CD4-positive, CD25-positive, alpha-beta regulatory T cell (primary cell): ENCODE results near the gene OR51I1. TPM values are rescaled to one million over a fixed set of nuclear protein-coding genes. Genes with fewer than 3 reads are reported as not detected.

ENCODE experiments used
- ATAC-seq, 2 donors: fragments of 150-1000 bp; cut with Tn5 transposase; one replicate each; pipeline ENCODE4 v1.10.0; 2021; ENCODE audit warnings: low read depth in 2 of 2, moderate number of reproducible peaks in 2 of 2, moderate library complexity in 1 of 2
- DNase-seq, 3 donors: peaks; one replicate each; pipeline versions ENCODE4 v3.0.0 to v3.0.0-alpha.2; 2012 to 2022; ENCODE audit warnings: mixed read lengths in 1 of 3
- H3K27ac ChIP-seq: one replicate; pipeline ENCODE4 v1.7.0; 2013; ENCODE audit warnings: mild to moderate bottlenecking, low read length; ENCODE audit not compliant: insufficient read depth, poor library complexity, severe bottlenecking
- H3K27me3 ChIP-seq: one replicate; pipeline ENCODE4 v1.7.0; 2013; ENCODE audit warnings: low read length; ENCODE audit not compliant: control insufficient read depth, insufficient read depth
- H3K36me3 ChIP-seq: one replicate; pipeline ENCODE4 v1.7.0; 2013; ENCODE audit warnings: mild to moderate bottlenecking, low read length, moderate library complexity; ENCODE audit not compliant: control insufficient read depth, insufficient read depth
- H3K4me1 ChIP-seq: 2 replicates; pipeline ENCODE4 v1.7.0; 2013; ENCODE audit warnings: mild to moderate bottlenecking, low read length; ENCODE audit not compliant: insufficient read depth, control insufficient read depth, poor library complexity, severe bottlenecking
- H3K4me3 ChIP-seq: one replicate; pipeline ENCODE4 v1.7.0; 2013; ENCODE audit warnings: low read depth, mild to moderate bottlenecking, low read length, moderate library complexity
- H3K9me3 ChIP-seq, 2 experiments: 1 replicate in 1 of 2; 2 replicates in 1 of 2; pipeline ENCODE4 v1.7.0; 2013; ENCODE audit warnings: low read length in 2 of 2, mild to moderate bottlenecking in 1 of 2, moderate library complexity in 1 of 2; ENCODE audit not compliant: control insufficient read depth in 2 of 2
- H3K27ac Mint-ChIP-seq, 3 donors: one replicate each; pipeline ENCODE4 v1.8.0; 2020 to 2022; ENCODE audit warnings: mild to moderate bottlenecking in 3 of 3, mixed read lengths in 3 of 3, moderate library complexity in 2 of 3
- H3K27me3 Mint-ChIP-seq: one replicate; pipeline ENCODE4 v1.8.0; 2022; ENCODE audit warnings: mild to moderate bottlenecking, mixed read lengths
- H3K36me3 Mint-ChIP-seq: one replicate; pipeline ENCODE4 v1.8.0; 2020; ENCODE audit warnings: mixed read lengths
- H3K4me1 Mint-ChIP-seq, 4 donors: one replicate each; pipeline ENCODE4 v1.8.0; 2020 to 2022; ENCODE audit warnings: mixed read lengths in 4 of 4, mild to moderate bottlenecking in 1 of 4
- H3K4me3 Mint-ChIP-seq, 4 donors: one replicate each; pipeline ENCODE4 v1.8.0; 2020 to 2022; ENCODE audit warnings: mild to moderate bottlenecking in 4 of 4, mixed read lengths in 4 of 4, moderate library complexity in 3 of 4
- H3K9me3 Mint-ChIP-seq, 7 donors: one replicate each; pipeline ENCODE4 v1.8.0; 2020 to 2022; ENCODE audit warnings: mixed read lengths in 7 of 7, mild to moderate bottlenecking in 3 of 7, moderate library complexity in 2 of 7
- polyA plus RNA-seq, 4 donors: library from polyadenylated mRNA; unstranded; fragments of 300-500 nt; fragmentation: Illumina TruSeq; gene quantifications; one replicate each; pipeline ENCODE4 v1.2.3, GENCODE V29; 2021
- total RNA-seq: library from RNA; stranded (reverse); gene quantifications from one replicate; pipeline ENCODE4 v1.2.3, GENCODE V29; 2022

Gene OR51I1, protein sequence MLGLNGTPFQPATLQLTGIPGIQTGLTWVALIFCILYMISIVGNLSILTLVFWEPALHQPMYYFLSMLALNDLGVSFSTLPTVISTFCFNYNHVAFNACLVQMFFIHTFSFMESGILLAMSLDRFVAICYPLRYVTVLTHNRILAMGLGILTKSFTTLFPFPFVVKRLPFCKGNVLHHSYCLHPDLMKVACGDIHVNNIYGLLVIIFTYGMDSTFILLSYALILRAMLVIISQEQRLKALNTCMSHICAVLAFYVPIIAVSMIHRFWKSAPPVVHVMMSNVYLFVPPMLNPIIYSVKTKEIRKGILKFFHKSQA
- total RNA-seq (not detected), polyA plus RNA-seq (not detected)

DNA sequence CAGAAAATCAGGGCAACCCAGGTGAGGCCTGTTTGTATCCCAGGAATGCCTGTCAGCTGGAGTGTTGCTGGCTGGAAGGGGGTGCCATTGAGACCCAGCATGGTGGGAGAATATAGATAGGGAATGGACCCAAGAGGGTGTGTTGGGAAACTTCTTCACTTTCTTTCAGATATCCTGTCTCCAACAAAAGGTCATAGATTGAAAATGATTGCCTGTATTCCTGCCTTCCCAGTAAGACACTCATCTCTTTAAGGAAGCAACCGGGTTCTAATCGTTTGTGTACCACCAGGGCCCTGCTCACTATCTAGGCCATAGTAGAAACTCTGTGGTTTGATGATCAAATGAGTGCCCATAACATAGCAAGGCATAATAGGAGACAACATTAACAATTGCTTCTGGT, at the start of gene OR51I1:
TSS of gene OR51I1 (minus strand) at position 101 of the 400 bp plus-strand sequence. CDS start at position 101, 0 bp downstream.
- H3K9me3 ChIP-seq: no peaks in the 10 kb centered on the region
- no peaks in the 10 kb centered on the region for H3K36me3 Mint-ChIP-seq
- DNase-seq (no peak), ATAC-seq (no peak)
- no peaks in the 10 kb centered on the region for H3K27me3 Mint-ChIP-seq
- no peak within 1 kb of the TSS for H3K4me3 Mint-ChIP-seq
- H3K4me1 ChIP-seq: no peaks in the 10 kb centered on the region
- H3K4me3 ChIP-seq: no peak within 1 kb of the TSS
- no peak within 1 kb of the TSS for H3K27ac Mint-ChIP-seq
- H3K27ac ChIP-seq: no peak within 1 kb of the TSS
- H3K36me3 ChIP-seq: no peaks in the 10 kb centered on the region
- no peaks in the 10 kb centered on the region for H3K27me3 ChIP-seq
- no peaks in the 10 kb centered on the region for H3K4me1 Mint-ChIP-seq
- peaks cover 0 to 4% (median 0%) of the 10 kb centered on the region in 7 donors for H3K9me3 Mint-ChIP-seq

GRCh38 chr11:5489576-5490357, 48.5 kb upstream of the OR51I1 start:
- no peak overlapping the region for H3K27ac Mint-ChIP-seq
- Histone ChIP-seq H3K4me3 (no peak overlapping the region), H3K27me3 (peaks cover 4% of the 10 kb centered on the region), H3K9me3 (no peaks in the 10 kb centered on the region), H3K27ac (no peak overlapping the region), H3K4me1 (no peaks in the 10 kb centered on the region), H3K36me3 (no peaks in the 10 kb centered on the region)
- DNase-seq (no peak), ATAC-seq (no peak)
- H3K4me1 Mint-ChIP-seq: no peaks in the 10 kb centered on the region
- no peak overlapping the region for H3K4me3 Mint-ChIP-seq
- no peaks in the 10 kb centered on the region for H3K36me3 Mint-ChIP-seq
- no peaks in the 10 kb centered on the region for H3K9me3 Mint-ChIP-seq
- H3K27me3 Mint-ChIP-seq: peaks cover 4% of the 10 kb centered on the region

GRCh38 chr11:5488798-5489399, 47.6 kb upstream of the OR51I1 start:
- DNase-seq (no peak), ATAC-seq (no peak)
- no peaks in the 10 kb centered on the region for H3K36me3 ChIP-seq
- H3K36me3 Mint-ChIP-seq: no peaks in the 10 kb centered on the region
- H3K4me1 ChIP-seq: no peaks in the 10 kb centered on the region
- no peak overlapping the region for H3K4me3 ChIP-seq
- H3K4me3 Mint-ChIP-seq: no peak overlapping the region
- H3K27ac Mint-ChIP-seq: no peak overlapping the region
- H3K27me3 Mint-ChIP-seq: peaks cover 4% of the 10 kb centered on the region
- H3K27ac ChIP-seq: no peak overlapping the region
- peaks cover 0 to under 1% (median 0%) of the 10 kb centered on the region in 7 donors for H3K9me3 Mint-ChIP-seq
- H3K27me3 ChIP-seq: peaks cover 6% of the 10 kb centered on the region
- H3K9me3 ChIP-seq: no peaks in the 10 kb centered on the region
- no peaks in the 10 kb centered on the region for H3K4me1 Mint-ChIP-seq

GRCh38 chr11:5488385-5488784, 47.1 kb upstream of the OR51I1 start, which contains the start of gene OR52D1:
OR52D1 (plus strand) TSS chr11:5488685; CDS start chr11:5488707, 22 bp downstream.
- ATAC-seq (no peak), DNase-seq (no peak)
- no peaks in the 10 kb centered on the region for H3K36me3 Mint-ChIP-seq

GRCh38 chr11:5486421-5486820, 45.1 kb upstream of the OR51I1 start:
- ATAC-seq: no peak
- DNase-seq: no peak
- no peak overlapping the region for H3K27ac Mint-ChIP-seq
- Histone ChIP-seq H3K9me3 (no peaks in the 10 kb centered on the region), H3K27ac (no peak overlapping the region), H3K36me3 (no peaks in the 10 kb centered on the region), H3K4me1 (no peaks in the 10 kb centered on the region), H3K4me3 (no peak overlapping the region), H3K27me3 (peaks cover 6% of the 10 kb centered on the region)
- H3K36me3 Mint-ChIP-seq: no peaks in the 10 kb centered on the region
- H3K4me3 Mint-ChIP-seq: no peak overlapping the region
- peaks cover 0 to 2% (median 0%) of the 10 kb centered on the region in 7 donors for H3K9me3 Mint-ChIP-seq
- H3K4me1 Mint-ChIP-seq: no peaks in the 10 kb centered on the region
- peaks cover 2% of the 10 kb centered on the region for H3K27me3 Mint-ChIP-seq

More at GRCh38 chr11:5488385-5488784, 47.1 kb upstream of the OR51I1 start, which contains the start of gene OR52D1:
- Mint-ChIP-seq H3K4me3 (no peak within 1 kb of the TSS), H3K27me3 (peaks cover 4% of the 10 kb centered on the region), H3K9me3 (peaks cover 0 to 2% (median 0%) of the 10 kb centered on the region in 7 donors), H3K4me1 (no peaks in the 10 kb centered on the region), H3K27ac (no peak within 1 kb of the TSS)
- Histone ChIP-seq H3K4me3 (no peak within 1 kb of the TSS), H3K9me3 (no peaks in the 10 kb centered on the region), H3K27ac (no peak within 1 kb of the TSS), H3K4me1 (no peaks in the 10 kb centered on the region), H3K36me3 (no peaks in the 10 kb centered on the region), H3K27me3 (peaks cover 6% of the 10 kb centered on the region)

GRCh38 chr11:5486003-5486402, 44.7 kb upstream of the OR51I1 start:
- Histone ChIP-seq H3K4me3 (no peak overlapping the region), H3K36me3 (no peaks in the 10 kb centered on the region), H3K9me3 (no peaks in the 10 kb centered on the region), H3K27ac (no peak overlapping the region), H3K27me3 (peaks cover 6% of the 10 kb centered on the region), H3K4me1 (no peaks in the 10 kb centered on the region)
- no peak overlapping the region for H3K4me3 Mint-ChIP-seq
- H3K9me3 Mint-ChIP-seq: peaks cover 0 to 2% (median 0%) of the 10 kb centered on the region in 7 donors
- ATAC-seq (no peak), DNase-seq (no peak)
- no peak overlapping the region for H3K27ac Mint-ChIP-seq
- H3K27me3 Mint-ChIP-seq: no peaks in the 10 kb centered on the region
- no peaks in the 10 kb centered on the region for H3K4me1 Mint-ChIP-seq
- H3K36me3 Mint-ChIP-seq: no peaks in the 10 kb centered on the region

- Histone ChIP-seq H3K4me1 (no peaks in the 10 kb centered on the region), H3K4me3 (no peak overlapping the region), H3K27me3 (no peaks in the 10 kb centered on the region), H3K9me3 (no peaks in the 10 kb centered on the region), H3K27ac (no peak overlapping the region), H3K36me3 (no peaks in the 10 kb centered on the region)
- Mint-ChIP-seq H3K27ac (no peak overlapping the region), H3K4me1 (no peaks in the 10 kb centered on the region), H3K4me3 (no peak overlapping the region), H3K9me3 (no peaks in the 10 kb centered on the region), H3K27me3 (no peaks in the 10 kb centered on the region), H3K36me3 (no peaks in the 10 kb centered on the region)
- DNase-seq (peak; percentile 2 to 46 (median 42)), ATAC-seq (no peak)
These were observed 35.0 kb upstream of the OR51I1 start for GRCh38 chr11:5476186-5476819.
